Cortex of kidney (tissue), 1 donor: ENCODE data around the gene ATP13A5.

Experiments
- DNase-seq: peaks from one replicate; lab custom pipeline; 2025; lab: John Stamatoyannopoulos, UW

Gene ATP13A5

DNA sequence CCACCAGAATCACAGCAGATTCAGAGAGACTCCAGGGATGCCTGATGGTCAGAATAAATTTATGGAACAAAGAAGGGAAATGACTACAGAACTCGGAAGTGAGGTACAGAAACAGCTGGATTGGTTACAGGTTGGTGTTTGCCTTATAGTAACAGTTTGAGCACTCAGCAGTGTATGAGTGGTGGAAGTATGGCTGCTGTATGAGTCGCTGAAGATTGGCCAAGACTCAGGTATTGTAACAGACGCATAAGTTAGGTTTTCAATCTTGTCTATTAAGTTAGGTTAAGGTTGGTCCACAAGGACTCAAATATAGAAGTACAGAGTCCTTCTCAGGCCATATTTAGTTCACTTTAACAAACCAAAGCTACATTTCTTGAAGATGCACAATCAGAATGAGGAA lies 33.1 kb downstream of the ATP13A5 start:
- DNase-seq, result no peak

DNA sequence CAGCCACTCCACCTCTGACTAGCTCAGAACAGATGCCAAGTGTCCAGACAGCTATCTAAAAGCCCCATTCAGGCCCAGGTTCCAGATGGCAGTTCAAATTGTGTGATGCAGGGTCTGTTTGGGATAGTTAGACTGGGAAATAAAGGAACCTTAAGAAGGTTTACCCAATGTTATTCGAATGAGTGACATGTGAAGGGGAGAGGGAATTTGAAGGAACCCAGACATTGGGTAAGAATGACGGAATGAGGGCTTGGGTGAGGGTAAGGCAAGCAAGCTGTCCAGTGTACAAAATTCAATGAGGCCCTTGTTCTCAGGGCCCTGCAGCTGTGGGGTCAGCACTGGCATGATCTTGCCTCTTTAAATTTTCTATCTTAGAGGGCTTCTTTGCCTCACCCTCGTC lies 34.1 kb downstream of the ATP13A5 start:
- no peak for DNase-seq

- DNase-seq, result no peak
Observed at GRCh38 chr3:193343726-193344222, 34.8 kb downstream of the ATP13A5 start.

DNA sequence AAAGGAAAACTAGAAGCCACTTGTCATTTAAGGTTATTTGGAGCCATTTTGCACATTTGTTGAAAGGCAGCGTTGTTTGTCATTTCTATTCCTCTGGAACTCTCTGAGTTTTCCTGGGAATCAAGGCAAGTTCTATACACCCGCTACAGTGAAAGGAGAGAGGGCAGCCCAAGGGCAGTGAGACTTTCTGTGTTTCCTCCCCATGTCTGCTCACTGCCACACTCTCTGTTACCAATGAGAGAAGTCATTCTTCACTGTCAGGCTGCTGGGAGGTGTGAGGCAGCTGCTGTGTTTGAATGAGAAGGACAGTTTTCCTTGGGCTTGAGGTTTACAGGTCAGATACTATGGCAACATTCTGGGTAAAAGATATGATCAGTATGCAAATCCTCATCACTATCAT lies 36.0 kb downstream of the ATP13A5 start:
- DNase-seq, result no peak

GRCh38 chr3:193335031-193335430 lies 43.5 kb downstream of the ATP13A5 start:
- DNase-seq, result no peak

DNA sequence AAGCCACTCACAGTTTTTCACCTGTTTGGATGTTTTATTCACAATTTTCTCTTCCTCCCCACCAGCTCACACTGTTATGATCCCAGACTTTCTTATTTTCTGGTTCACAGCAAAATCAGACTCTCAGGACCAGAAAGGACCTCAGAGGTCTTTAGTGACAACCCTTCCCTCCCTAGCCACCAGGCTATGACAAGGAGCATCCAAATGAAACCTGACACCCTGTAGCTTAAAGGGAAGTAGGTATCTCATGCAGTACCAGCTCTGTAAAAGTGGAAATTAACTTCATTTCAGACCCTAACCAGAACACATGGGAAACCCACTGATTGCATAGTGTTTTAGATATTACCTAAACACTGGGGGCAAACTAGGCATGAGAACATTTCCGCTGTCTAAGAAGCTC lies 45.3 kb downstream of the ATP13A5 start:
- DNase-seq, result no peak

GRCh38 chr3:193330555-193331204 lies 47.9 kb downstream of the ATP13A5 start:
- no peak for DNase-seq

GRCh38 chr3:193317682-193318300 lies 60.8 kb downstream of the ATP13A5 start:
- no peak for DNase-seq

GRCh38 chr3:193314161-193314560 lies 64.4 kb downstream of the ATP13A5 start:
- DNase-seq, result no peak

GRCh38 chr3:193313061-193313958 lies 65.2 kb downstream of the ATP13A5 start:
- DNase-seq, result no peak

DNA sequence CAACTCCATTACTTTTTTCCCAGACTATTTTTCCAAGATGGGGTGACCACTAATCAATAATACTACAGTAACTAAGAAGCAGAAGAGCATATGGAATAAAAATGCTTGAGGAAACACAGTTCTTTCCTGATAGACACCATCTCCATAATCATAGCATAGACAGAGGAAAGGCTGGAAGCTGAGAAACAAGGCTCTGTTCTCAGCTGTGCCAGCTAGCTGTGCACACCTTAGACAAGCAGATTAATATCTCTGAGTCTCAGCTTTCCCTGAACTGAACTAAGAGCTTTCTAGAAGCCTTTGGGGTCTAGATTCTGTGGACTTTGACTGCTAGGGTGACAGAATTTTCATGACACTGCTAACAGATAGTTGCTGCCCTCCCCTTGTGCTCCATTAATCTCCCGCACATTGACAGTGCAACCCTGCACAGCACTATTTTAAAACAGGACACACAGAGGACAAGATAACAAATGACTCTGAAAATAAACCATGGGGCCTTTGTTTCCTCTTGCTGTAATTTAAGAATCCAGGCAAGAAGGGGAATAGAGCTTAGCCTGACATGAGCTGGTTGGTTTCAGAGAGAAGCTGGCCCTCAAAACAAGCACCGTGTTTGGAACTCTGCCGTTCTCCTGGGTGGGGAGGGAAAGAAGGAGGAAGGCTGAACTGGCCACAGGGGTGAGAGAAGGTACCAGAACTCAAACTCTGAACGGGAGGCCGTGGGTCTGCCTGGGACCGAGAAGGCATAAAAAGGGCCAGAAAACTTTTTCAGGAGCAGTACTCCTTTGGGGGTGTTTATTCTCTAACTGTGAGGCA lies 67.4 kb downstream of the ATP13A5 start:
- no peak for DNase-seq

GRCh38 chr3:193305356-193305755 lies 73.2 kb downstream of the ATP13A5 start:
- DNase-seq, result no peak

DNA sequence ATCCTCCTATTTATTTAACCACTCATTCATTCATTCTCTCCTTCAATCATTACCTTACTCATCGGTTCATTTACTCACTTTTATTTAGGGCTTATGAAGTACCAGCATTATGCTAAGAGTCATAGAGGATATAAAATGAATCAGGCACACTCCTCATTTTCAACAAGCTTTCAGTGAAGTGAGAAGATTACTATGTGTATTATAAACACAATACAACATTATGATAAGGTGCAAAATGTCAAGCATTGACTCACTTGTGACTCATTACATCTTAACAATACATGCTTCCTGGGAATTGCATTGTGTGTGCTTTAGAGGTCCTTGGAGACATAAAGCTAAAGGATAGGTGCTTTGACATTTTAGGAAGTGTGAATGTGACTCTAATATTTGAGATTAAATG lies 77.1 kb downstream of the ATP13A5 start:
- DNase-seq, result no peak

DNA sequence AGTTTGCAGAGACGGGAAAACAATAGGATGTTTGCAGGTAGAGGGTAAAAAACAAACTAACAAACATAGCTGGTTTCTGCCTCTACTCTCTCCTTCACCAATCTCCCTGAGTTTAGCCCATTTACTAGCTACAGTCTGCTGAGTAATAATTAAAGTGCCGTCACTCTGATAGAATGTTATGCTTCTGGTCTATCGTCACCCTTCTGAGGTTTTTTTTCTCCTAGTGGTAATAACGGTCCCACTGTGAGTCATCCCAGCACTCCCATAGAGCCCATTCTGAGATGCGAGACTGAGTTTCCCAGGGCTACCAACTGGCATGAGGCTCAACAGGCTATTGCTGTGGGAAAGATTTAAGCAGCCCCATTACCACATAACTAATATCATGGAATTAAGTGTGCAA lies 81.1 kb downstream of the ATP13A5 start:
- DNase-seq, result no peak

- no peak for DNase-seq
Observed at GRCh38 chr3:193295985-193296384, 82.6 kb downstream of the ATP13A5 start.

DNA sequence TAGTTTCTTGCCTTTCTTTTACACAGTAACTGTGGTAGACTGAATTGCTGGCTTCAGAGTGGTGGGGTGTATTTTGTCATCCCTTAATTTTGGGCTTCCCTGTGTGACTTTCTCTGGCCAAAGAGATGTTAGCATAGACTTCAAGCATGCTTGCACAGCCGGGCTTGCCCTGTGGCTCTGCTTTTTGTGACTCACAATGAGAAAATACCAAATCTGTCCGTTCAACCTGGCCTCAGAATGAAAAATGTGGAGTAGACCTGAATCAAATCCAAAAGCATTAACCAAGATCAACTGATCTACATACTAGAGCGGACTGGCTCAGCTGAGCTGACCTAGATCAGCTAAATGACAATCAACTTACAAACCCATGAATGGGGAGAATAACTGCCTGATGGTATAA lies 86.2 kb downstream of the ATP13A5 start:
- no peak for DNase-seq

GRCh38 chr3:193271101-193271840 lies 107.3 kb downstream of the ATP13A5 start:
- no peak for DNase-seq

- no peak for DNase-seq
Observed at GRCh38 chr3:193270451-193270850, 108.1 kb downstream of the ATP13A5 start.

GRCh38 chr3:193269343-193270028 lies 109.1 kb downstream of the ATP13A5 start:
- no peak for DNase-seq

- DNase-seq, result no peak
Observed at GRCh38 chr3:193262707-193263106, 115.8 kb downstream of the ATP13A5 start.

DNA sequence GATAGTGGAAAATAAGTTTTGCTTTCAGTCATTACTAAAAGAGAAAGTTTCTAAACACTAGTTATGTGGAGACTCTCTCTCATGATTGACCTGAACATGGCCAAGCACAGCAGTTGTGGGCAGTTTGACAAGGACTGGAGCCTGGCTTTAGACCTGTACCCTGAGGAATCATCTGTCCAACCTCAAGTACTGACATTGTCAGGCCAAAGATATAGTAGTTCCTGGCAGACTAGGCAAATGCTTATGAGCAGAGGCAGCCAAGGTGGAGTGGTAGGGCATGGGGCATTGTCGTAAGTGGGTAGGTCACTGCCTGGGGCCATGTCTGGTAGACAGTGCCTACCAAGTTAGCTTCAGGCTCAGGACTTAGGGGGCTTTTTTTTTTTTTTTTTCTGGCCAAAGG lies 116.6 kb downstream of the ATP13A5 start:
- DNase-seq, result no peak
